HG03103 (cell line): ENCODE results near the gene PPP1R15B.

Experiments used
- ATAC-seq: cut with Tn5 transposase; IDR thresholded peaks from one replicate; pipeline ENCODE4 v1.9.1; 2021; ENCODE audit warnings: low read depth; ENCODE audit not compliant: unreplicated experiment

The PPP1R15B gene

DNA sequence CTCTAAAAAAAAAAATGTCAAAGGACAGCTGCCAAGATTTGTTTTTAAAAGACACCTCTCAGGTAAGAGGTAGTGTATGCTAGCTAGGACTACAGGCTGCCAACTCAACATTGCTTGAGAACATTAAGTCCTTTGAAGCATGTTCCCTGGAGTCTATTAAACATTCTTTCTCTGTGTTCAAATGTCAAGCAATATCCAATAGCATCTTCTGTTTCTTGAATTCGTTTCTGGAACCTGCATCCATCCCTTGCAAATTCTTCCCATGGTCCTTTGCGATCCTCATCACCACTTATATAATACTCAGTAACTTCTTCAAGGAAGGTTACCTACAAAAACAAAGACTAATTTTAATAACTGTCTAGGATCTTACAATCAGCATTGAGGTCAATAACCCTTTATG lies 5.6 kb downstream of the PPP1R15B start:
- ATAC-seq, result no peak

DNA sequence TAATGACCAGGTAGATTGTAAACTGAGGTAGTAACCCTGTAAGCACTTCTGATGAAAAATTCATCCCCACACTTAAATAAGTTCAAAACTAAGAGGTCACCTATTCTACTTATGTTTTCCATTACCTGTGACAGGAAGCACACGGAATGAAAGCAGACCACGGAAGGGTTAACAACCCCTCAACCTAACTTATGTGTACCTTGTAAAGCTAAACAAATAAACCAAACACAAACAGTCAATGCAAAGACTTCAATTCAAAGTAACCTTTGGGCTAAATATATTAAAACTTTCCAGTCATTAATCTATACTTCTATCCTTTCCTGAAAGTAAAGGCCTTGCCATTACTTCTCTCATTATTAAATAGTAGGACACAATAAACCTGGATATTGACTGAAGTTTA lies 7.0 kb downstream of the PPP1R15B start:
- ATAC-seq, result no peak

DNA sequence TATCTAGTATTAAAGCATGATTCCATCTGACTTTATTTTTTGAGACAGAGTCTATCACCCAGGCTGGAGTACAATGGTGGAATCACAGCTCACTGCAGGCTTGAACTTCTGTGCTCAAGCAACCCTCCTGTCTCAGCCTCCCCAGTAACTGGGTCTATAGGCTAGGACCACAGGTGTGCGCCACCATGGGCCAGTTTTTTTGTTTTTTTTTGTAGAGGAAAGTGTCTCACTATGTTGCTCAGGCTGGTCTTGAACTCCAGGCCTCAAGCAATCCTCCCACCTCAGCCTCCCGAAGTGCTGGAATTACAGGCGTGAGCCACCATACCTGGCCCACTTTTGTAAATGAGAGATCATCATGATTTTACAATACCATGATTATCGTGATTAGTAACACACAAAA lies 9.2 kb downstream of the PPP1R15B start:
- no peak for ATAC-seq

DNA sequence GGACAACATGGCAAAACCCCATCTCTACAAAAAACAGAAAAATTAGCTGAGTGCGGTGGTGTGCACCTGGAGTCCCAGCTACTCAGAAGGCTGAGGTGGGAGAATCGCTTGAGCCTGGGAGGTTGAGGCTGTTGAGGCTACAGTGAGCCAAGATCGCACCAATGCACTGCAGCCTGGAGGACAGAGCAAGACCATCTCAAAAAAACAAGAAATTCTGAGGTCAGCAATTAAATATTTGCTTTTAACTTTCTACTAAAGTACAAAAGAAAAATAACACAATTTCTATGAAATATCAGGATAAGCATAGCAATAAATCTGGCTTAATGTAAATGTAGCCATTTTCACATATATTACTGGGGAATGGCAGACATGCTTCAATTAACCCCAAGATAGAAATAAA lies 9.9 kb downstream of the PPP1R15B start:
- no peak for ATAC-seq

DNA sequence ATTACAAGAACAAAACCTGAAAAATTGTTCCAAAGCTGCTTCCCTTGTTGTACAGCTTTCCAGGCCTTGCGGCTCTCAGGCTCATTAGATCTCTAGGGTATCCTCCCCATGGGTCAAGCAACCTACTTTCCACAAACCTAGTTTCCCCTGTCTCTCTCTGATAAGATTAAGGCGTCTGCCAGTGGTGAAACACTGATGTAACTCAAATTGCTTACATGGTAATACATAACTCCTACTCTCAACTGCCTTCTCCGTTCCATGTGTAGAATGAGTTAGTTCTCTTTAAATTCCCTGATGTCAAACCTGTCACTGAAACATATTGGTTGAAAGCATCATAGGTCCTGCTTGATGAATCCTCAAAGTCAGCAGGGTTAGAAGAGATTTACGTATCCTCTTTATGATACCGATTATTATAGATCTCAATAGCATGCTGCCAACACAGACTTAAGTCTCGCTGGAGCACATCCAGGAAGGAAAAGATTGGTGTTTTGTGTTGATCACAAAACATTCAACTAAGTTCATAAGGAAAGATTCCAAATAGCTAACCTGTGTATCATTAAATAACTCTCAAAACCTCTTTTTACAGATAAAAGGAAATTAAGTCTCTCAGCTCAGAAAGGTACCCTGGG lies 10.6 kb downstream of the PPP1R15B start:
- ATAC-seq, result no peak

DNA sequence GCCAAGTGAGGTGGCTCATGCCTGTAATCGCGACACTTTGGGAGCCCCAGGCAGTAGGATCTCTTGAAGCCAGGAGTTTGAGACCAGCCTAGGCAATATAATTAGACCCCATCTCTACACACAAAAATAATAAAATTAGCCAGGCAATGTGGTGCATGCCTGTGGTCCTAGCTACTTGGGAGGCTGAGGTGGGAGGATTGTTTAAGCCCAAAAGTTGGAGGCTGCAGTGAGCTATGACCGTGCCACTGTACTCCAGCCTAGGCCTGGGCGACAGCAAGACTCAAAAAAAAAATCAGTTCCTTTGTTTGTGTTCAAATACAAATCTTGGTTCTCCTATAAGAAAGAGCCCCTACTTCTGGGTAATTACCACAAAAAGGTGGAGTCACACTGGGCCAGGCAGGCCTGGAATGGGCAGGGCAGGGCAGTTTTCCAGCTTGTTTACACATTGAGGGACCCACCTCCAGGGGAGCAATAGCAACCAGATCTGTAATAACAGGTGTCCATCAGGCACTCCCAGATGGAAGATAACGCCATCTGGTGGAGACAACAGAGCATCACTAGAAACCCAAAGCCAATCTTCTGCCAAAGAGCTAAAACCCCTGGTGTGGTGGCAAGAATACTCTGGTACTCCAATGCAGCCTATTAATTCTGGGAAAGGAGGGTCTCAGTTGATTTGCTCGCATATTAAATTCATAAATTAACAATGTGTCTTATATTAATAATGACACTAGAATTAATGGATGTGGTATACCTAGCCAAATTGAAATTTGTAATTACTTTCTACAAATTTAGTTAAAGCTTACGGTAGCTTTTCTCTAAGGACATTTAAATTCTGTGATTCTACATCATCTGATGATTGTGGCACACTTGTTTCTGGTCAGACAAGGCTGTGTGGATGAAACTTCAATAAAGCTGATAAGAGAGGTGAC lies 13.2 kb downstream of the PPP1R15B start:
- ATAC-seq, result peak; percentile 67

DNA sequence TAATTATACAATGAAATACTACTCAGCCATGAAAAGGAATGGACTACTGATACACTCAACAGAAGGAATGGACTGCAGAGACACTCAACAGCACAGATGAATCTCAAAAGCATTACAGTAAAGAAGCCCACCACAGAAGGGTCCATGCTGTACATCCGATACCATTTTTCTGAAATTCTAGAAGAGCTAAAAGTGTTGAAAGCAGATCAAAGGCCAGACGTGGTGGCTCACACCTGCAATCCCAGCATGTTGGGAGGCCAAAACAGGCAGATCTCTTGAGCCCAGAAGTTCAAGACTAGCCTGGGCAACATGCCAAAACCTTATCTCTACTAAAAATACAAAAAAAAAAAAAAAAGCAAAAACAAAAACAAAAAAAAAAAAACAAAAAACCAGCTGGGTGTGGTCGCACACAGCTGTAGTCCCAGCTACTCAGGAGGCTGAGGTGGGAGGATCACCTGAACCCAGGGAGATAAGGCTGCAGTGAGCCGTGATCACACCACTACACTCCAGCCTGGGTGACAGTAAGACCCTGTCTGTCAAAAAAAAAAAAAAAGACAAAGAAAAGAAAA lies 15.5 kb downstream of the PPP1R15B start:
- ATAC-seq, result no peak

DNA sequence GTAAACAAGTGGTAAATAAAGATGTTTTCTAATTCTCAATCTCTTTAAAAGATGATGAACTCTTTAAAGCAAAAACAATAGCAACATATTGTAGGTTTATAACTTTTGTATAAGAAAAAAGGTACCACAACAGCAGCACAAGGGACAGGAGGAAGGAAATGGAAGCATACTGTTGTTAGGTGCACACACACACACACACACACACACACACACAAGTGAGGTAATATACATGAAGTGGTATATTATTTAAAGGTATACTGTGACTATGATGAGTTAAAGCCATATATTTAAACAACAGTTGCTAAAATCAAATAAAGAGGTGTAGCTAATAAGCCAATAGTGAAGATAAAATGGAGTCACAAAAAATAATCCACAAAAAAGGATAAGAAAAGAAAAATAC lies 20.0 kb downstream of the PPP1R15B start:
- ATAC-seq, result no peak

DNA sequence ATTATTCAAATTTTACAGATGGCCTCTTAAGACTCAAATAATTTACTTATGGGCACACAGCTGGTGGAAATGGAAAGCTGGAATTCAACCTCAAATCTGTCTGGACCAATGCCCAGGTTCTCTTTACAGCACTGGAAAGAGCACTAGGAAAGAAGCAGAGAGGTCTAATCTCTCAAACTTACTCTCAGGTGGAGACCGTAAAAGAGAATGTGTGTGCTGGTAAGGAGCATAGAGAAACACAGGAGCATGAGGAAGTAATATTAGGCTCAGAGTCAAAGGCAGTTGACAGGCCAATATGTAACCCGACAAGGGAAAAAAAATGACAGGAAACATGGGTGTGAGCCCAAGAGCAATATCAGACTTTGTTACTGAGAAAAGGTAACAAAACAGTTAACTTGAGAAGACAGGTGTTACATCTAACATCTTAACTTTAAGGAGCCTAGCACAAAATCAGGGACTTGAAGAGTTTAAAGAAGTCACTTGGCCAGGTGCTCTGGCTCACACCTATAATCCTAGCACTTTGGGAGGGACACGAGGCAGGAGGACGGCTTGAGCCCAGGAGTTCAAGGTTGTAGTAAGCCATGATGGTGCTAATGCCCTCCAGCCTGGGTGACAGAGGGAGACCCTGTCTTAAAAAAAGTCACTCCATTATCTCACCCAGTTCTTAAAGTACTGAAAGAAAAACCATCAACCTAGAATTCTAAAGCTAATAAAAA lies 20.7 kb downstream of the PPP1R15B start:
- ATAC-seq, result no peak

DNA sequence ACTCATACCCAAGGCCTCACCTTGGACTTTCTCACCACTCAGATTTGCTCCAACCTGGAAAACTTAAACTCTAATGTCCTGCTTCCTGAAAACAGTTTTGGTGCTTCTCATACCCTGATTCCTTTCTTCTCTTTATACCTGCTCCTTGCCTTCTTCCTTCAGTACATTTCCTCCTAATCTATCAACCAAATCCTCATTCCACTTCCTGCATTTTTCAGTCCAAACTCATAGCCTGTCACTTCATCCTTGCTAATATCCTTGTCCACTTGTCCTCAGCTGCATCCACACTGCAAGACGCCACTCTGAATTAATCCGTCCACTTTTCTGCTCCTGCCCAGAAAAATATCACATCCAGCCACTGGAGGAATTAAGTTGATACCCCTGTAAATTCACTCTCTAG lies 25.9 kb downstream of the PPP1R15B start:
- ATAC-seq, result no peak

DNA sequence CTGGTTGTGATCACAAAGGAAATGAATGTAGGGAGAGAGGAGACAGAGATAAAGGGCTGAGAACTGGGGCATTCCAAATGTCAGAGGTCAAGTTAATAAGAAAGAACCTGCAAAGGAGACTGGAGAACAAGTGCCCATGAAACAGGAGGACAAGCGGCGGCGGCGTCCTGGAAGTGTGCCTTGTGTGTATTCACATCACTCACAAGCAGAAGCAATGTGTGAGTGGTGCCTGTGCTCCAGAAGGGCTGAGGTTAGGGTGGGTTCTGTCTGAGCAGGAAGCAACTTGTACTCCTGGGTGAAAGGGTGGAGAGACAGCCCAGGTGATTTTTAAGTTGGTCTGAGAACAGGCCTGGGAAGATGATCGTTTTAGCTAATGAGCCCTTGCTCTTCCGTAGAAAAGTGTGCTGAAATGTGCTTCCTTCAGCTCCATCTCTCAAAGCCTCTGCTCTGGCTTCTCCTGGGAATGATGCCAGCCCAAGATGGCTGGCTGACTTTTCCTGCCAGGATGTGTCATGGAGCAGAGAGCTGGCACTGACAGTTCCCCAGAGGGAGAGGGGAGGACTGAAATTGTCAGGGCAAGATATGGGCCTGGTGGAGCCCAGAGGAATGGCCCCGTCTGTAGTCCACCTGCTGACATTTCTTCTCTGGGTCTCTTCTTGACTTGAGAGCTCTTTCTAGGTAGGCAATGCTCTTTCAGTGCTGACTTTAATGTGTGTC lies 26.8 kb downstream of the PPP1R15B start:
- no peak for ATAC-seq

DNA sequence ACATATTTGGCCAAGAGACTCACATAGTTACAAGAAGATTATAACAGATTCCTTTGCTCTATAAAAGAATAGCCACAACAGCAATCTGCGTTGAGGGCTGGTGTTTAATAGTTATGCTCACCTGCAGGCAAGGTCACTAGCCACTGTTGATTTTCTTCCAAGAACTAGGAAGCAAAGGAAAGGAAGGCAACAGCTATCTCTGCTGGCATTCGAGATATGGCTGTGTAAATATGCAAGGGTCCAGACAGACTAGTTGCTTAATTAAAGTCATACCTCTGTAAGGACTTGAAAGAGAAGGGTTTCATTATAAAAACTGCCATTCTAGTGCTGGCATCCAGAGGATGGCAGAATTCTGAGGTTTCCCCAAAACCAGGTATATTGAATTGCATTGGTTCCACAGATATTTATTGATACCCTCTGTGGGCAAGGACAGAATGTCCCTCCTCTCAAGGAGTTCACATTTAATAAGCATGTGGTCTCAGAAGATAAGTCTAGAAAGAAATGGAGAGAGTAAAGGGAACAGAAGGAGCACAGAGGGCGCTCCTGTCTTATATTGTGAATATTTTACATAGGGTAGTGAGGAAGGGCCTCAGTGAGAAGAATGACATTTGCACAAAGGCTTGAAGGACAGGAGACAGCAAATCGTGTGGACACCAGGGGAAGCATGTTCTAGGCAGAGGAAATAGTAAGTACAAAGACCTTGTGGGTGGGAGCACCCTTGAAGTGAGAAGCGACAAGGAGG lies 28.3 kb downstream of the PPP1R15B start:
- ATAC-seq, result no peak

DNA sequence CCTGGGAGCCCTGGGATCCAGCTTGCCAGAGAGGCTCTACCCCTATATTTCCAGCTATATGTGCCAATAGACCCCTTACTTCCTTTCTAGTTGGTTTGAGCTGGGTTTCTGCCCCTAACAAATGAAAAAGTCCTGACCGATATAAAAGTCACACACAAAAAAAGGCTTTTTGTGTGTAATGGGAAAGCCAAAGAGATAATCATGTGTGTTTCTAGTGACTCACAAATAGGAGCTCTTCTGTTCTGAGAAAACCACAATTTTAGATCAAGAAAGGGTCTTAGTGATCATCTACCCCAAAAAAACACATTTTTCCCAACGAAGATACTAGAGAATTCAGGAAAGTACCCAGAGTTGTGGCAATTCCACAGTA lies 28.9 kb downstream of the PPP1R15B start:
- ATAC-seq, result no peak

DNA sequence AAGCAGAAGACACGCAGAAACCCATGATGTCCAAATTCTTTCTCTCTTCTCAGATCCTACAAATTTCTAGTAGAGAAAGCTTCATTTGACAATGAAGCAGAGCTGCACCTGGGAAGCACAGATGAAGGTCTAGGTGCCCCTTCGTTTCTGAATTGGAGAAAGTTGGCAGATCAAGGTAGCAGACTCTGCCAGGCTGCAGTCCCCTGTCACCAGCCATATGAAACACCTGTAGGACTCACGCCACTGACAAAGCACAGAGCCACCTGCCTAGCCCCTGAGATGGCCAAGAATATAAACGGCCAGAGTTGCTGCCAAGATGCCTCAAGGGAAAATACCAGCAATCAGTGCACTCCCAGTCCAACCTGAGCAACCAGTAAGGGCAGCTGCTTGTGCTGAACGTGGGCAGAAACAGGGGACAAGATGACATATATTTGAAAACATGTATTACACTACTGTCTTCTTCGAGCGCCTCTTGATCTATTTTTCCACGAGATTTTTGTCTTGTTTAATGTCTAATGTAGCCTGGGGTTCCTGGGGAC lies 31.3 kb downstream of the PPP1R15B start:
- no peak for ATAC-seq

DNA sequence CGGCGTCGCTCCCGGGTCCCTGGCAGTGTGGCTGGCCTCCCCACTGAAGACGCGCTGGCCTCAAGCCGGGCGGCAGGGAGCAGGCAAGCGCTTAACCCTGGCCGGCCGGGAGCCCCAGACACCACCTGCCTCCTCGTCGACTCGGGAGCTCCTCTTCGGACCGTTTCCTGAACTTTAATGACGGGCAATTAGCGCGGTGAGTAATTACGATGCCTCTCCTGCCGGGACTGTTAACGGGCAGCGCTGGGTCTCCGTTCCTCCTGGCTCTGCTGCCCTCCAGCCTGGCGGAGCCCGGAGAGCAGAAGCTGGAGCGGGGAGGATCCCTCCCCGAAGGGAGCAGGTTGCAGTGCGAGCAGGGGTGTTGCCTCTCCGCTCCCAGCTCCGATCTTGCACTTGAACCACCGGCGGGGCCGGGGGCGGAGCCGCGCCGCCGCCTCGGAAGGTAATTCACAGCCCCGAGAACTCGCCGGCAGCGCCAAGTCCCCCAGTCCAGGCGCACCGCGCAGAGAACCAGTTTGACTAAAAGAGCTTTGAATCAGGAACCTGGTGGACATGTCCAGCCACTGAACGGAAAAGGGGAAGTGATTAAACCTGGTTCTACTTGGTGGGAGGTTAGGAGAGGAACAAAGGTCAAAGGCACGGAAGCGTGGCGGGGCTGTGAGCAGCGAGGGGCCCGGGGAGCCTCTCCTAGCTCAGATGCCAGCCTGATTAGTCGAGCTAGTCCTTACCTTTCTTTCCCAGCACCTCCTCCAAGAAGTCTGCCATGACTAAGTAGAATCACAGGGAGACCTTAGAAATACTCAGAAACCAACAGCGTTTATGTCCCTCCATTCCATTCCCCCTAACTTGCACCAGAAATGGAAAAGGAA lies 33.6 kb downstream of the PPP1R15B start:
- ATAC-seq, result no peak

DNA sequence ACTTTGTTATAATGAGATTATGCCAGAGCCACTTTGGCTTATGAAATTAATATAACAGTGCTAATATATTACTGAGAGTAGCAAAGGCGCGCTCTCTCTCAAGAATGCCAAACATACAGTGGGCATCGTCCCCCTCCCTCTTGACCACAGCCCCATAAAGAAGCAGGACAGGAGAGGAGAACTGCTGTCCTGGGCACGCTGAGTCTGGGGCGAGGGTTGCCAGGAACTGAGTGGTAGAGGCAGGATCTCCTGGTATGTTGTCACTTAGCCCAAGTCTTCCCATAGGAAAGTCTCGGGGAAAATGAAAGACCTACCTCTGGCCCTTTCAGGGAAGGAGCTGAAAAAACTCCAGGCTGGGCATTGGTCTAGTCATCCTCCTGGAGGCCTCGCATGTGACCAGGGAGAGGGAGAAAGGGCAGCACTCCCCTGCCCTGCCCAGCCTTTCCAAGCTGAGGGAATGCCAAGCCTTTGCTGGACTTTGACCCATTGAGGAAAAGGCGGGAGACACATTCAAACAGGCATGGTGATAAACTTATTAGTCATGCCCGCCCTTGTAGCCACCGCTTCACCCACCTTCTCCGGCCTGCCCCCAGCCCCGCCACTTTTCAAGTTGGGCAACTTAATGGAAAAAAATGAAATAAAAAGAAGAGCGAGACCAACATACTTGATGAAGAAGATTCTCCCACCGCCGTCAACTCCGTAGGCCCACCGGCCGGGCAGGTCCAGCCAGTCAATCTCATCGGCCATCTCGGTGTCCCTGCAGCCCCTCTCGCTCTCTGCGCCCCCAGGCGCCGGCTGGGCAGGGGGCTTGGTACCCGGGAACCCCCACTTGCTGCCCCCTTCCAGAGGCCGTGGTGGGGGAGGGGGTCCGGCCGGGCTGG lies 34.5 kb downstream of the PPP1R15B start:
- no peak for ATAC-seq

DNA sequence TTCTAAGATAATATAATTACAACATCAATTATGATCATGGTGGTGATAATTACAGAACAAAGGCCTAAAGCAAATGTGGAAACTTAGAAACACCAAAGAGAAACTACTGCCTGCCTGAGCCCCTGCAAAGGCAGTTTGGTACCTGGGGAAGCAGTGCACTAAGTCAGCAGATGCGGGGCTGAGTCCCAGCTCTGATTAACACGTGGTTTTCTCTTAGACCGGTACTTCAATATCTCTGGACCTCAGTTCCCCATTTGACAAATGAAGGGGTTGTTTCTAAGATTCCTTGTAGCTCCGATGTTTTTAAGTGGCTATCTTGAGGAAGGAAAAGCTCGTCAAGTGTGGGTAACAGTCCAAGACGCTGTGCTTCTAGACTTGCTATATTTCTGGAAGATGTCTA lies 35.2 kb downstream of the PPP1R15B start:
- no peak for ATAC-seq

DNA sequence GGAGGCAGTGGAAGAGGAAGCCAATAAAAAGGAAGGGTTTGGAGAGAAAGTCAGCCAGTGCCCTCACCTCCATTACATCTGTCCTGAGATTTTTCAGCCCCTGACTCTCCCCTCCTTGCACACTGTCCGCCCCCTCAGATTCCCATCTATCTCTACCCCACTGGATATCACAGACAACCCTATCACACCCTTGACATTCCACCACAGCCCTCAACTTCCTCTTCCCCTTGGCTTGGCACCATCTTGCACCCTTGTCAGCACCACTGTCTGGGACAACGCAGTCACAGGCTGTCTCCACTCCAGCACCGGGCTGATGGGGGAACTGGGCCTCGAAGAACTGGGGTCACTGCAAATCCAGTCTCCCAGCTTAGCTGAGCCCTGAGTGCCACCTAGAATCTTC lies 37.7 kb downstream of the PPP1R15B start:
- no peak for ATAC-seq
